DND-41 (cell line): ENCODE results near the gene TNRC6B.

Experiments
- EZH2 ChIP-seq: IDR thresholded peaks from 3 replicates; pipeline ENCODE4 v1.6.1; 2012; ENCODE audit warnings: borderline replicate concordance, low read depth, mild to moderate bottlenecking, moderate library complexity, low read length, inconsistent platforms; ENCODE audit not compliant: severe bottlenecking
- TF ChIP-seq, protein P1 (sequence below): IDR thresholded peaks from 2 replicates; pipeline ENCODE4 v1.5.1; 2012; ENCODE audit warnings: borderline replicate concordance, low read length, moderate library complexity, mild to moderate bottlenecking; ENCODE audit not compliant: poor library complexity, severe bottlenecking; ENCODE audit errors: extremely low read depth

DNA sequence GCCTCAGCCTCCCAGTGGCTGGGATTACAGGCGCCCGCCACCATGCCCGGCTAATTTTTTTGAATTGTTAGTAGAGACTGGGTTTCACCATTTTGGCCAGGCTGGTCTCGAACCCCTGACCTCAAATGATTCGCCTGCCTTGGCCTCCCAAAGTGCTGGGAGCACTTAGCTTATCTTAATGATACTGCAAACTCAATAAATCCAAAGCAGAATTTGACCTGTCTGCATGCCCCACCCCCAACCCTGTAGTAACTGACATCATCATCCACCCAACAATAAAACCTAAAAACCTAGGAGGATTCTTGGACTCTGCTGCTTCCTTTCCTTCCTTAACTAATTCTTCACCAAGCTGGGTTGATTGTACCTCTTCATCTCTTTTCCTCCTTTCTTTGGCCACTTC, 162.3 kb downstream of the TNRC6B start:
- TF ChIP-seq, protein P1, sequence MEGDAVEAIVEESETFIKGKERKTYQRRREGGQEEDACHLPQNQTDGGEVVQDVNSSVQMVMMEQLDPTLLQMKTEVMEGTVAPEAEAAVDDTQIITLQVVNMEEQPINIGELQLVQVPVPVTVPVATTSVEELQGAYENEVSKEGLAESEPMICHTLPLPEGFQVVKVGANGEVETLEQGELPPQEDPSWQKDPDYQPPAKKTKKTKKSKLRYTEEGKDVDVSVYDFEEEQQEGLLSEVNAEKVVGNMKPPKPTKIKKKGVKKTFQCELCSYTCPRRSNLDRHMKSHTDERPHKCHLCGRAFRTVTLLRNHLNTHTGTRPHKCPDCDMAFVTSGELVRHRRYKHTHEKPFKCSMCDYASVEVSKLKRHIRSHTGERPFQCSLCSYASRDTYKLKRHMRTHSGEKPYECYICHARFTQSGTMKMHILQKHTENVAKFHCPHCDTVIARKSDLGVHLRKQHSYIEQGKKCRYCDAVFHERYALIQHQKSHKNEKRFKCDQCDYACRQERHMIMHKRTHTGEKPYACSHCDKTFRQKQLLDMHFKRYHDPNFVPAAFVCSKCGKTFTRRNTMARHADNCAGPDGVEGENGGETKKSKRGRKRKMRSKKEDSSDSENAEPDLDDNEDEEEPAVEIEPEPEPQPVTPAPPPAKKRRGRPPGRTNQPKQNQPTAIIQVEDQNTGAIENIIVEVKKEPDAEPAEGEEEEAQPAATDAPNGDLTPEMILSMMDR, result no peak
- TF ChIP-seq EZH2, result no peak
